CD14-positive monocyte (primary cell): ENCODE measurements around the gene RAB11FIP4. TPM values are rescaled to one million over a fixed set of nuclear protein-coding genes. Genes with fewer than 3 reads are reported as not detected.
A peak's percentile ranks its signal among the peaks of the same experiment; 100 is the strongest.
"Not testable (repeated sequence)": the region's sequence is repeated elsewhere in the genome, so short reads cannot be mapped to it uniquely, and the experiment has no call there.

Experiments used
- DNase-seq, 3 donors: peaks; one replicate each; pipeline ENCODE4 v3.0.0-alpha.2; 2011 to 2022
- H2AFZ ChIP-seq: 2 replicates; pipeline ENCODE4 v1.6.0; 2012; ENCODE audit warnings: mild to moderate bottlenecking, low read depth, low read length, inconsistent platforms; ENCODE audit not compliant: insufficient read depth, poor library complexity, severe bottlenecking
- H3K27ac ChIP-seq, 2 donors: 1 replicate in 1 of 2; 2 replicates in 1 of 2; pipeline ENCODE4 v1.5.1; 2012 to 2013; ENCODE audit warnings: low read length in 2 of 2, control low read depth in 1 of 2, inconsistent platforms in 1 of 2, low read depth in 1 of 2, mild to moderate bottlenecking in 1 of 2
- H3K27me3 ChIP-seq, 2 donors: one replicate each; pipeline versions ENCODE4 v1.6.0 to v1.6.1; 2011 to 2013; ENCODE audit warnings: low read length in 2 of 2; ENCODE audit not compliant: control insufficient read depth in 2 of 2, insufficient read depth in 2 of 2
- H3K36me3 ChIP-seq, 2 donors: replicated peaks in 1 of 2; 1 replicate in 1 of 2; 2 replicates in 1 of 2; pipeline versions ENCODE4 v1.5.1 to v1.6.1; 2012 to 2013; ENCODE audit warnings: low read length in 2 of 2, control low read depth in 1 of 2, inconsistent platforms in 1 of 2, mild to moderate bottlenecking in 1 of 2; ENCODE audit not compliant: insufficient read depth in 2 of 2, control insufficient read depth in 1 of 2
- H3K4me1 ChIP-seq, 2 donors: 1 replicate in 1 of 2; 2 replicates in 1 of 2; pipeline versions ENCODE4 v1.5.1 to v1.6.1; 2012 to 2013; ENCODE audit warnings: low read length in 2 of 2, control low read depth in 1 of 2, inconsistent platforms in 1 of 2, mild to moderate bottlenecking in 1 of 2, moderate library complexity in 1 of 2; ENCODE audit not compliant: insufficient read depth in 2 of 2, control insufficient read depth in 1 of 2
- H3K4me2 ChIP-seq: replicated peaks from 2 replicates; pipeline ENCODE3; 2012; ENCODE audit warnings: low read length, moderate library complexity, mild to moderate bottlenecking; ENCODE audit not compliant: poor library complexity, severe bottlenecking; ENCODE audit errors: extremely low read depth
- H3K4me3 ChIP-seq, 3 experiments: fragments of 200-600 bp in 1 of 3; sonication (generic) in 1 of 3; replicated peaks in 1 of 3; 1 replicate in 2 of 3; 2 replicates in 1 of 3; pipeline ENCODE4 v1.5.1; 2011 to 2013; ENCODE audit warnings: low read length in 3 of 3, mild to moderate bottlenecking in 3 of 3, control low read depth in 2 of 3, low read depth in 2 of 3, inconsistent platforms in 1 of 3, moderate library complexity in 1 of 3
- H3K79me2 ChIP-seq: 2 replicates; pipeline ENCODE4 v1.6.0; 2012; ENCODE audit warnings: mild to moderate bottlenecking, control low read depth, inconsistent platforms, low read length, moderate library complexity; ENCODE audit not compliant: insufficient read depth
- H3K9ac ChIP-seq: 2 replicates; pipeline ENCODE4 v1.6.0; 2017; ENCODE audit warnings: low read length, mild to moderate bottlenecking; ENCODE audit not compliant: insufficient read depth, poor library complexity, severe bottlenecking
- H3K9me3 ChIP-seq, 2 donors: replicated peaks in 1 of 2; 1 replicate in 1 of 2; 2 replicates in 1 of 2; pipeline versions ENCODE4 v1.5.1 to v1.6.1; 2012 to 2013; ENCODE audit warnings: low read length in 2 of 2, control low read depth in 1 of 2; ENCODE audit not compliant: control insufficient read depth in 1 of 2, insufficient read depth in 1 of 2
- H4K20me1 ChIP-seq: 2 replicates; pipeline ENCODE4 v1.6.0; 2012; ENCODE audit warnings: mild to moderate bottlenecking, low read length, control low read depth, moderate library complexity; ENCODE audit not compliant: insufficient read depth
- H3K27ac Mint-ChIP-seq, 7 donors: one replicate each; pipeline ENCODE4 v1.8.0; 2020; ENCODE audit warnings: mild to moderate bottlenecking in 7 of 7, mixed read lengths in 7 of 7, moderate library complexity in 6 of 7, inconsistent platforms in 2 of 7
- H3K27me3 Mint-ChIP-seq, 3 donors: one replicate each; pipeline ENCODE4 v1.8.0; 2021 to 2022; ENCODE audit warnings: low read depth in 3 of 3, mild to moderate bottlenecking in 3 of 3, mixed read lengths in 3 of 3, moderate library complexity in 3 of 3, inconsistent platforms in 1 of 3
- H3K36me3 Mint-ChIP-seq, 2 donors: one replicate each; pipeline ENCODE4 v1.8.0; 2020; ENCODE audit warnings: mixed read lengths in 2 of 2, inconsistent platforms in 1 of 2, mild to moderate bottlenecking in 1 of 2
- H3K4me1 Mint-ChIP-seq: one replicate; pipeline ENCODE4 v1.8.0; 2020; ENCODE audit warnings: mild to moderate bottlenecking, mixed read lengths
- H3K4me3 Mint-ChIP-seq, 2 donors: one replicate each; pipeline ENCODE4 v1.8.0; 2020; ENCODE audit warnings: mild to moderate bottlenecking in 2 of 2, mixed read lengths in 2 of 2, moderate library complexity in 1 of 2
- H3K9me3 Mint-ChIP-seq, 7 donors: one replicate each; pipeline ENCODE4 v1.8.0; 2020 to 2022; ENCODE audit warnings: mixed read lengths in 7 of 7, mild to moderate bottlenecking in 6 of 7, moderate library complexity in 6 of 7, inconsistent platforms in 2 of 7
- WGBS: methylation state at CpG from one replicate; pipeline ENCODE4 v1.1.5; 2013; ENCODE audit warnings: missing lambda C conversion rate; ENCODE audit not compliant: insufficient coverage; 5-methylcytosine and 5-hydroxymethylcytosine counted together
- intact Hi-C, 2 donors: fragments of 100-400 bp; cut with micrococcal nuclease; formaldehyde crosslinking; loops; one replicate each; pipeline versions ENCODE4 v1.15.0 to v1.15.1; 2023
- polyA plus RNA-seq, 3 donors: library from polyadenylated mRNA; depleted of rRNA in 1 of 3; unstranded in 2 of 3; stranded (reverse) in 1 of 3; fragments of 300-500 nt in 2 of 3; fragments of >200 nt in 1 of 3; fragmentation: Illumina TruSeq in 2 of 3; gene quantifications; 1 replicate in 2 of 3; 2 replicates in 1 of 3; pipeline ENCODE4 v1.2.3, GENCODE V29; 2012 to 2021
- TF ChIP-seq, protein P1 (sequence below): fragments of 200-600 bp; IDR thresholded peaks from one replicate; pipeline ENCODE4 v1.8.0; 2022; ENCODE audit warnings: antibody characterized with exemption, mild to moderate bottlenecking

The RAB11FIP4 gene
- polyA plus RNA-seq, 3 donors = 10.4 to 21.9 (median 16.2) TPM

DNA sequence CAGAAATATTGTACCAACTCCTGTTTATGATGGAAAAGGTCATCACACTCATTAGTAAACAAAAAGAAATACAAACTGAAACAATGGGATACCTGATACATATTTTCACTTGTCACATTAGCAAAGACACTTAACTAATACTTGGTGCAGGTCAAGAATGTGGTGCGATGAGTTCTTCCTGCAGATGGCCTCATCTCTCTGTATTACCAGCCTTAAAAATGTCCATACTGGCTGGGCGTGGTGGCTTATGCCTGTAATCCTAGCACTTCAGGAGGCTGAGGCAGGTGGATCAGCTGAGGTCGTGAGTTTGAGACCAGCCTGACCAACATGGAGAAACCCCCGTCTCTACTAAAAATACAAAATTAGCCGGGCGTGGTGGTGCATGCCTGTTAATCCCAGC, 8.0 kb upstream of the RAB11FIP4 start:
- DNase-seq, H3K9ac ChIP-seq, H3K27me3 ChIP-seq, H3K79me2 ChIP-seq, H3K4me3 ChIP-seq, H3K27ac ChIP-seq, H4K20me1 ChIP-seq, H3K4me3 Mint-ChIP-seq, H3K4me1 ChIP-seq, H3K9me3 Mint-ChIP-seq, H2AFZ ChIP-seq, intact Hi-C loops, H3K4me2 ChIP-seq, H3K36me3 ChIP-seq, H3K4me1 Mint-ChIP-seq, H3K9me3 ChIP-seq, H3K36me3 Mint-ChIP-seq: not testable (repeated sequence)
- Mint-ChIP-seq H3K27ac (peak overlapping the region in 1 of 7 donors; percentile 27), H3K27me3 (peaks cover 7 to 14% (median 10%) of the 10 kb centered on the region in 3 donors)
- WGBS = no CpG with 5 or more reads among the region's 6 CpGs

DNA sequence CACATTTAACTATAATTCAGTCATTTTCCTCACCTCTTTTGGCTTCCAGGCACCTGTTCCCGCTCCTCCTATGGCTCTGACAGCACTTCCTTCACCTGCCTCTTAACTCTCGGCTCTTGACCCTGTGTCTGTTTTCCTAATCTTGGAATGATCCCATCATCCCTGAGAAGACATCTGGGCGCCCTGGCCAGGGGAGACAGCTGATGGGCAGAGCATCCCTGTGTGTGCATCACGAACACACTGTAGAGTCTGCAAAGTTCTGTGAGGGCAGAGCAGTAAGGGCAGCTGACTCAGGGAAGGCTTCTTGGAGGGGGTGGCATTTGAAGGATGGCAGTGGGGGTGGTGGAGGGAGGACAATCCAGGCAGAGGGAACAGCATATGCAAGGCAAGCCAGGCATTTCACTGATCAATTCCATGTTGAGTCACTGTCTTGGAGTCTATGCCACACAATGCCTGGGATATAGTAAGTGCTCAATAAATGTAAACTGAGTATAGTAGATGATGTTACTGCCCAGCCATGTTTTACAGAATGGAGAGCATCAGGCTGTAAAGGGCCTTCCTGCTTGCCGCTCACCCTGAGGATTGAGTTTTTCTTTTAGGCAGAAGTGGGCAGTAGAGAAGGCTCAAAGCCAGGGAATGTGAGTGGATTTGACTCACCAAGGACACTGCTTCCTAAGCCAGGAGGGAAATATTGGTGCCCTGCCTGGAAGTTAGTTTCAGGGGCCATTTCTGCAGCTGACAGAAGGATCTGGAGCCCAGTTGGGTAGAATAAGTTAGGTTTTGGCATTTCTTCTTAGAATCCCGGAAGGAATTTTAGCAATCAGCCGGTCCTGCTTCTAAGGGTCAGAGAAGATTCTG, 5.8 kb upstream of the RAB11FIP4 start:
- Histone ChIP-seq H3K79me2 (no peaks in the 10 kb centered on the region), H3K36me3 (no peaks in the 10 kb centered on the region), H3K27me3 (peaks cover 9 to 26% of the 10 kb centered on the region in 2 donors), H3K27ac (no peak overlapping the region), H3K4me3 (no peak overlapping the region), H2AFZ (no peak overlapping the region), H4K20me1 (no peaks in the 10 kb centered on the region), H3K4me2 (no peak overlapping the region), H3K4me1 (no peaks in the 10 kb centered on the region), H3K9ac (no peak overlapping the region), H3K9me3 (no peaks in the 10 kb centered on the region)
- peaks cover 27 to 36% (median 27%) of the 10 kb centered on the region in 3 donors for H3K27me3 Mint-ChIP-seq
- H3K4me1 Mint-ChIP-seq = peaks cover 6% of the 10 kb centered on the region
- no peak overlapping the region for H3K4me3 Mint-ChIP-seq
- DNase-seq = no peak
- peaks cover 4 to 7% of the 10 kb centered on the region in 2 donors for H3K36me3 Mint-ChIP-seq
- H3K9me3 Mint-ChIP-seq = peaks cover 0 to 7% (median under 1%) of the 10 kb centered on the region in 7 donors
- 100% methylated on average over 4 of the region's 7 CpGs for WGBS
- TF ChIP-seq, protein P1, sequence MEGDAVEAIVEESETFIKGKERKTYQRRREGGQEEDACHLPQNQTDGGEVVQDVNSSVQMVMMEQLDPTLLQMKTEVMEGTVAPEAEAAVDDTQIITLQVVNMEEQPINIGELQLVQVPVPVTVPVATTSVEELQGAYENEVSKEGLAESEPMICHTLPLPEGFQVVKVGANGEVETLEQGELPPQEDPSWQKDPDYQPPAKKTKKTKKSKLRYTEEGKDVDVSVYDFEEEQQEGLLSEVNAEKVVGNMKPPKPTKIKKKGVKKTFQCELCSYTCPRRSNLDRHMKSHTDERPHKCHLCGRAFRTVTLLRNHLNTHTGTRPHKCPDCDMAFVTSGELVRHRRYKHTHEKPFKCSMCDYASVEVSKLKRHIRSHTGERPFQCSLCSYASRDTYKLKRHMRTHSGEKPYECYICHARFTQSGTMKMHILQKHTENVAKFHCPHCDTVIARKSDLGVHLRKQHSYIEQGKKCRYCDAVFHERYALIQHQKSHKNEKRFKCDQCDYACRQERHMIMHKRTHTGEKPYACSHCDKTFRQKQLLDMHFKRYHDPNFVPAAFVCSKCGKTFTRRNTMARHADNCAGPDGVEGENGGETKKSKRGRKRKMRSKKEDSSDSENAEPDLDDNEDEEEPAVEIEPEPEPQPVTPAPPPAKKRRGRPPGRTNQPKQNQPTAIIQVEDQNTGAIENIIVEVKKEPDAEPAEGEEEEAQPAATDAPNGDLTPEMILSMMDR = no peak
- H3K27ac Mint-ChIP-seq = no peak overlapping the region
- intact Hi-C loops = no loop called here
